Urothelium cell line (cell line): ENCODE measurements around the gene HAGH.

Source experiments
- DNase-seq: peaks from one replicate; pipeline ENCODE4 v3.0.0; 2011; ENCODE audit warnings: low spot score, mixed read lengths
- FAIRE-seq: peaks from 2 replicates; lab custom pipeline; 2011; peaks lifted over from hg19 to GRCh38; lab: Jason Lieb, UNC

HAGH gene

GRCh38 chr16:1832838-1833454 lies 6.3 kb upstream of the HAGH start:
- no peak for DNase-seq
- FAIRE-seq, result no peak

GRCh38 chr16:1831186-1832075 lies 4.8 kb upstream of the HAGH start:
- DNase-seq (no peak), FAIRE-seq (no peak)

GRCh38 chr16:1830213-1830612 lies 3.6 kb upstream of the HAGH start:
- DNase-seq (no peak), FAIRE-seq (no peak)

GRCh38 chr16:1828645-1829410 lies 2.2 kb upstream of the HAGH start:
- FAIRE-seq (no peak), DNase-seq (no peak)

- DNase-seq (peak; percentile 40), FAIRE-seq (no peak)
These were observed 548 bp downstream of the HAGH start for GRCh38 chr16:1825864-1826690.

- DNase-seq (no peak), FAIRE-seq (no peak)
These were observed 1.2 kb downstream of the HAGH start for GRCh38 chr16:1825381-1825863.

GRCh38 chr16:1823821-1824220 lies 2.8 kb downstream of the HAGH start:
- DNase-seq (peak; percentile 58), FAIRE-seq (peak; percentile 97)

GRCh38 chr16:1822801-1823200 lies 3.8 kb downstream of the HAGH start:
- DNase-seq (no peak), FAIRE-seq (no peak)

- DNase-seq (no peak), FAIRE-seq (peak; percentile 37)
These were observed 4.6 kb downstream of the HAGH start for GRCh38 chr16:1821861-1822611.

- no peak for FAIRE-seq
- no peak for DNase-seq
These were observed 5.7 kb downstream of the HAGH start for GRCh38 chr16:1820946-1821290.

GRCh38 chr16:1820096-1820945 lies 6.3 kb downstream of the HAGH start:
- FAIRE-seq (no peak), DNase-seq (no peak)

- DNase-seq (no peak), FAIRE-seq (no peak)
These were observed 7.0 kb downstream of the HAGH start for GRCh38 chr16:1819611-1820010.

GRCh38 chr16:1818873-1819525 lies 7.6 kb downstream of the HAGH start:
- FAIRE-seq, result no peak
- no peak for DNase-seq

GRCh38 chr16:1818204-1818872 lies 8.3 kb downstream of the HAGH start:
- FAIRE-seq, result no peak
- no peak for DNase-seq

- FAIRE-seq, result no peak
These were observed 8.9 kb downstream of the HAGH start for GRCh38 chr16:1817716-1818115.

GRCh38 chr16:1817276-1817589 lies 9.4 kb downstream of the HAGH start:
- FAIRE-seq (no peak), DNase-seq (no peak)

More at GRCh38 chr16:1817716-1818115, 8.9 kb downstream of the HAGH start:
- DNase-seq, result no peak

GRCh38 chr16:1816396-1817275 lies 10.0 kb downstream of the HAGH start:
- FAIRE-seq (no peak), DNase-seq (no peak)
